B cell (primary cell): ENCODE data around the gene CTIF. TPM values are rescaled to one million over a fixed set of nuclear protein-coding genes. Genes with fewer than 3 reads are reported as not detected.
"Not testable (repeated sequence)": the region's sequence is repeated elsewhere in the genome, so short reads cannot be mapped to it uniquely, and the experiment has no call there.

Experiments used
- ATAC-seq: fragments of 200-7000 bp; cut with Tn5 transposase; one replicate; pipeline ENCODE4 v1.10.0; 2021; ENCODE audit warnings: low read depth, mild to moderate bottlenecking, moderate number of reproducible peaks, moderate library complexity
- CTCF ChIA-PET: fragments of 350-600 bp; sonication (Branson Sonifier 250); formaldehyde crosslinking; loops from one replicate; lab custom pipeline; 2021; ENCODE audit warnings: antibody characterized with exemption, inconsistent platforms; lab: Charles Lee
- POLR2A ChIA-PET: fragments of 350-600 bp; sonication (Branson Sonifier 250); formaldehyde crosslinking; loops from one replicate; lab custom pipeline; 2021; ENCODE audit warnings: antibody characterized with exemption; lab: Charles Lee
- DNase-seq: peaks from one replicate; pipeline ENCODE4 v3.0.0; 2013
- H2AFZ ChIP-seq: 2 replicates; pipeline ENCODE4 v1.6.1; 2012; ENCODE audit warnings: mild to moderate bottlenecking, low read depth, low read length; ENCODE audit not compliant: insufficient read depth, poor library complexity, severe bottlenecking
- H3K27ac ChIP-seq, 2 donors: 1 replicate in 1 of 2; 2 replicates in 1 of 2; pipeline ENCODE4 v1.5.1; 2012 to 2013; ENCODE audit warnings: low read length in 2 of 2, mild to moderate bottlenecking in 2 of 2, moderate library complexity in 1 of 2
- H3K27me3 ChIP-seq, 4 experiments: fragments of 200-600 bp in 1 of 4; sonication (generic) in 1 of 4; replicated peaks in 1 of 4; 1 replicate in 2 of 4; 2 replicates in 2 of 4; pipeline versions ENCODE4 v1.6.1 to v1.7.0; 2013 to 2016; ENCODE audit warnings: low read length in 3 of 4, mild to moderate bottlenecking in 2 of 4, mixed read lengths in 1 of 4, moderate library complexity in 1 of 4; ENCODE audit not compliant: insufficient read depth in 4 of 4, control insufficient read depth in 3 of 4; ENCODE audit errors: control extremely low read depth in 1 of 4
- H3K36me3 ChIP-seq, 2 experiments: replicated peaks in 1 of 2; 1 replicate in 1 of 2; 2 replicates in 1 of 2; pipeline versions ENCODE4 v1.6.1 to v1.7.1; 2013; ENCODE audit warnings: low read length in 1 of 2; ENCODE audit not compliant: insufficient read depth in 2 of 2, control insufficient read depth in 1 of 2; ENCODE audit errors: control extremely low read depth in 1 of 2, extremely low read depth in 1 of 2
- H3K4me1 ChIP-seq, 2 donors: fragments of 200-600 bp in 1 of 2; sonication (generic) in 1 of 2; 1 replicate in 1 of 2; 2 replicates in 1 of 2; pipeline versions ENCODE4 v1.5.1 to v1.6.1; 2013 to 2017; ENCODE audit warnings: low read length in 2 of 2; ENCODE audit not compliant: control insufficient read depth in 2 of 2, insufficient read depth in 2 of 2
- H3K4me2 ChIP-seq: replicated peaks from 2 replicates; pipeline ENCODE3; 2012; ENCODE audit warnings: mild to moderate bottlenecking, low read depth, low read length; ENCODE audit not compliant: poor library complexity, severe bottlenecking
- H3K4me3 ChIP-seq, 5 experiments: fragments of 200-600 bp in 1 of 5; sonication (generic) in 1 of 5; 1 replicate in 3 of 5; 2 replicates in 2 of 5; pipeline versions ENCODE4 v1.5.1 to v1.7.0; 2011 to 2016; ENCODE audit warnings: low read length in 4 of 5, mild to moderate bottlenecking in 4 of 5, low read depth in 2 of 5, control low read depth in 1 of 5, moderate library complexity in 1 of 5; ENCODE audit not compliant: insufficient read depth in 1 of 5; ENCODE audit errors: control extremely low read depth in 1 of 5, extremely low read depth in 1 of 5
- H3K79me2 ChIP-seq: fragments of 200-600 bp; sonication (generic); one replicate; pipeline ENCODE4 v1.6.0; 2016; ENCODE audit warnings: low read length; ENCODE audit not compliant: control insufficient read depth, insufficient read depth
- H3K9ac ChIP-seq: fragments of 200-600 bp; sonication (generic); 2 replicates; pipeline ENCODE4 v1.6.1; 2017; ENCODE audit warnings: mild to moderate bottlenecking, low read length, moderate library complexity
- H3K9me3 ChIP-seq, 3 donors: one replicate each; pipeline versions ENCODE4 v1.6.1 to v1.7.1; 2013; ENCODE audit warnings: low read length in 2 of 3; ENCODE audit not compliant: control insufficient read depth in 2 of 3, insufficient read depth in 1 of 3; ENCODE audit errors: control extremely low read depth in 1 of 3
- H4K20me1 ChIP-seq: 2 replicates; pipeline ENCODE4 v1.6.0; 2012; ENCODE audit warnings: mild to moderate bottlenecking, low read length; ENCODE audit not compliant: insufficient read depth, control insufficient read depth, poor library complexity, severe bottlenecking
- H3K27ac Mint-ChIP-seq: one replicate; pipeline ENCODE4 v1.8.0; 2021; ENCODE audit warnings: mixed read lengths
- H3K27me3 Mint-ChIP-seq: one replicate; pipeline ENCODE4 v1.8.0; 2021; ENCODE audit warnings: mixed read lengths
- H3K4me1 Mint-ChIP-seq: one replicate; pipeline ENCODE4 v1.8.0; 2021; ENCODE audit warnings: mixed read lengths
- H3K4me3 Mint-ChIP-seq: one replicate; pipeline ENCODE4 v1.8.0; 2021; ENCODE audit warnings: mixed read lengths
- H3K9me3 Mint-ChIP-seq: one replicate; pipeline ENCODE4 v1.8.0; 2022; ENCODE audit warnings: mixed read lengths; ENCODE audit not compliant: insufficient read depth
- CTCF ChIP-seq: fragments of 200-600 bp; IDR thresholded peaks from one replicate; pipeline ENCODE4 v1.8.0; 2022; ENCODE audit warnings: antibody characterized with exemption, mild to moderate bottlenecking
- EZH2 ChIP-seq: IDR thresholded peaks from 2 replicates; pipeline ENCODE4 v1.6.1; 2012; ENCODE audit warnings: borderline replicate concordance, low read depth, mild to moderate bottlenecking, moderate library complexity, low read length; ENCODE audit not compliant: insufficient read depth, poor library complexity, severe bottlenecking
- WGBS: methylation state at CpG from one replicate; pipeline ENCODE4 v1.1.5; 2013; ENCODE audit warnings: missing lambda C conversion rate; ENCODE audit not compliant: insufficient coverage; 5-methylcytosine and 5-hydroxymethylcytosine counted together
- intact Hi-C: fragments of 100-400 bp; cut with micrococcal nuclease; formaldehyde crosslinking; loops from one replicate; pipeline ENCODE4 v1.10.0; 2022
- polyA plus RNA-seq: library from polyadenylated mRNA; depleted of rRNA; stranded (reverse); fragments of >200 nt; gene quantifications from 2 replicates; pipeline ENCODE4 v1.2.3, GENCODE V29; 2012
- total RNA-seq, 2 donors: library from RNA; stranded (reverse); fragments of 120-200 nt in 1 of 2; gene quantifications; 1 replicate in 1 of 2; 2 replicates in 1 of 2; pipeline versions ENCODE4 v1.2.3 to v1.2.4, GENCODE V29; 2013 to 2022

The CTIF gene
- total and polyA plus RNA-seq, 2 donors (not counting 1 experiment from before 2014, with no cell fraction given) = 3.6 to 16.2 TPM

- no peaks in the 10 kb centered on the region for H3K79me2 ChIP-seq
- intact Hi-C loops = no loop called here
- ChIA-PET CTCF (no interaction called here), POLR2A (no interaction called here)
- no peak overlapping the region for H3K4me3 Mint-ChIP-seq
- H3K4me3 ChIP-seq = no peak overlapping the region
- H3K9me3 ChIP-seq = no peaks in the 10 kb centered on the region
- WGBS = 100% methylated on average over 6 of the region's 6 CpGs
- peaks cover 6 to 10% of the 10 kb centered on the region in 2 donors for H3K4me1 ChIP-seq
- ATAC-seq (no peak), DNase-seq (no peak)
- peaks cover 9% of the 10 kb centered on the region for H3K4me1 Mint-ChIP-seq
- H4K20me1 ChIP-seq = no peaks in the 10 kb centered on the region
- no peaks in the 10 kb centered on the region for H3K27me3 Mint-ChIP-seq
- H3K9ac ChIP-seq = no peak overlapping the region
- TF ChIP-seq CTCF (no peak), EZH2 (no peak)
- no peak overlapping the region for H2AFZ ChIP-seq
- no peaks in the 10 kb centered on the region for H3K36me3 ChIP-seq
- no peak overlapping the region for H3K27ac ChIP-seq
- H3K4me2 ChIP-seq = no peak overlapping the region
- H3K9me3 Mint-ChIP-seq = no peaks in the 10 kb centered on the region
- H3K27me3 ChIP-seq = no peaks in the 10 kb centered on the region
- H3K27ac Mint-ChIP-seq = no peak overlapping the region
These were observed 176.0 kb downstream of the CTIF start for GRCh38 chr18:48714873-48715272.

GRCh38 chr18:48715711-48716361, 177.0 kb downstream of the CTIF start:
- DNase-seq = peak; percentile 41
- peak; percentile 73 for ATAC-seq
- no peak overlapping the region for H3K4me3 ChIP-seq
- no peak for TF ChIP-seq CTCF
- TF ChIP-seq EZH2 = no peak
- CTCF ChIA-PET = no interaction called here
- no peak overlapping the region for H3K27ac Mint-ChIP-seq
- H3K27ac ChIP-seq = no peak overlapping the region
- H3K79me2 ChIP-seq = no peaks in the 10 kb centered on the region
- no peaks in the 10 kb centered on the region for H3K9me3 ChIP-seq
- H4K20me1 ChIP-seq = no peaks in the 10 kb centered on the region
- H3K27me3 ChIP-seq = no peaks in the 10 kb centered on the region
- no peaks in the 10 kb centered on the region for H3K36me3 ChIP-seq
- H3K27me3 Mint-ChIP-seq = no peaks in the 10 kb centered on the region
- H3K4me1 Mint-ChIP-seq = peaks cover 9% of the 10 kb centered on the region
- POLR2A ChIA-PET = no interaction called here
- no peaks in the 10 kb centered on the region for H3K9me3 Mint-ChIP-seq
- 85% methylated on average over 10 of the region's 10 CpGs for WGBS
- H3K4me1 ChIP-seq = peaks cover 6 to 10% of the 10 kb centered on the region in 2 donors
- intact Hi-C loops = no loop called here
- H3K4me3 Mint-ChIP-seq = no peak overlapping the region
- H3K9ac ChIP-seq = no peak overlapping the region
- no peak overlapping the region for H2AFZ ChIP-seq
- H3K4me2 ChIP-seq = no peak overlapping the region

GRCh38 chr18:48717227-48717626, 178.4 kb downstream of the CTIF start:
- POLR2A ChIA-PET, H3K9ac ChIP-seq, H3K27me3 Mint-ChIP-seq, H3K4me1 ChIP-seq, H3K4me1 Mint-ChIP-seq, H4K20me1 ChIP-seq, H3K4me3 Mint-ChIP-seq, H3K9me3 Mint-ChIP-seq, H3K36me3 ChIP-seq, H3K79me2 ChIP-seq, DNase-seq, CTCF ChIA-PET, ATAC-seq, H2AFZ ChIP-seq, H3K27ac Mint-ChIP-seq, H3K4me3 ChIP-seq, intact Hi-C loops, H3K27me3 ChIP-seq, H3K27ac ChIP-seq, H3K4me2 ChIP-seq, H3K9me3 ChIP-seq: not testable (repeated sequence)
- 83% methylated on average over 1 of the region's 9 CpGs for WGBS
